ENCODE measurements around the gene ANO8.

DNA sequence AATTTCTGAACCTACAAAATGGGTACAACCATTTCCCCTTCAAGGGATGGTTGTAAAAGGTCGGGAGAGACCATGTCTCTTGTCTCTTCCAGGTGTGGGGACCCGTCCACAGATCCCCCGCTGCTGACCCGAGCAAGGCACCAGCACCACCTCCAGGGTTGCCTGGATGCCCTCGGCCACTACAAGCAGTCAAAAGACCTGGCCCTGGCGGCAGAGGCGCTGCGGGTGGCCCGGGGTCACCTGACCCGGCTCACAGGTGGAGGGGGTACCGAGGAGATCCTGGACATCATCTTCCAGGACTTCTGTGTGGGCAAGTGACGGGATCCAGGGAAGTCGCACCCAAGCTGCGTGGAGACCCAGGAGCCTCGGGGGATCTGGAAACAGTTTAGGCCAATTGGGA lies 6.7 kb upstream of the ANO8 start:
- TF ChIP-seq, protein P1, sequence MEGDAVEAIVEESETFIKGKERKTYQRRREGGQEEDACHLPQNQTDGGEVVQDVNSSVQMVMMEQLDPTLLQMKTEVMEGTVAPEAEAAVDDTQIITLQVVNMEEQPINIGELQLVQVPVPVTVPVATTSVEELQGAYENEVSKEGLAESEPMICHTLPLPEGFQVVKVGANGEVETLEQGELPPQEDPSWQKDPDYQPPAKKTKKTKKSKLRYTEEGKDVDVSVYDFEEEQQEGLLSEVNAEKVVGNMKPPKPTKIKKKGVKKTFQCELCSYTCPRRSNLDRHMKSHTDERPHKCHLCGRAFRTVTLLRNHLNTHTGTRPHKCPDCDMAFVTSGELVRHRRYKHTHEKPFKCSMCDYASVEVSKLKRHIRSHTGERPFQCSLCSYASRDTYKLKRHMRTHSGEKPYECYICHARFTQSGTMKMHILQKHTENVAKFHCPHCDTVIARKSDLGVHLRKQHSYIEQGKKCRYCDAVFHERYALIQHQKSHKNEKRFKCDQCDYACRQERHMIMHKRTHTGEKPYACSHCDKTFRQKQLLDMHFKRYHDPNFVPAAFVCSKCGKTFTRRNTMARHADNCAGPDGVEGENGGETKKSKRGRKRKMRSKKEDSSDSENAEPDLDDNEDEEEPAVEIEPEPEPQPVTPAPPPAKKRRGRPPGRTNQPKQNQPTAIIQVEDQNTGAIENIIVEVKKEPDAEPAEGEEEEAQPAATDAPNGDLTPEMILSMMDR (IDR thresholded peaks at IDR 0.05; ENCODE audit: low read length), result no peak
- TF ChIP-seq EZH2 (optimal IDR thresholded peaks at IDR 0.05; ENCODE audit: low read depth, low read length), result no peak
